ENCODE data around the gene GGT5. TPM values are rescaled to one million over a fixed set of nuclear protein-coding genes. Genes with fewer than 3 reads are reported as not detected.

The GGT5 gene
- total and polyA plus RNA-seq, 4 donors = 6.3 to 35.0 (median 20.2) TPM

DNA sequence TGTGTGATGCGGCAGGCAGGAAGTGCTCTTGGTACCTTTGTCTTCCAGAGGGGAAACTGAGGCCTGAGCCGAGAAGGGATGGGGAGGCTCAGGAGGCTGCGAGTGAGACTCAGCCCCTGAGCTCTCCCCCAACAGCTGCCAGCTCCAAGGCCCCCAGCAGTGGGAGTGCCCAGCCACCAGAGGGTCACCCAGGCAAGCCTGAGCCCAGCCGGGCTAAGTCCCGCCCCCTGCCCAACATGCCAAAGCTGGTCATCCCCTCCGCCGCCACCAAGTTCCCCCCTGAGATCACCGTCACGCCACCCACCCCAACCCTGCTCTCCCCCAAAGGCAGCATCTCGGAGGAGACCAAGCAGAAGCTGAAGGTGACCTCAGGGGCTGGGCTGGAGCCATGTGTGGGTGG, 67.4 kb downstream of the GGT5 start:
- Histone ChIP-seq H3K4me3 (ENCODE audit: low read depth in 1 of 3, low read length in 3 of 3) (no peak overlapping the region), H3K9ac (ENCODE audit: low read depth in 1 of 2, low read length in 2 of 2) (no peak overlapping the region), H3K36me3 (ENCODE audit: control insufficient read depth in 4 of 4, insufficient read depth in 3 of 4, low read depth in 1 of 4, low read length in 3 of 4) (peaks cover 0 to 22% (median 7%) of the 10 kb centered on the region in 4 donors), H3K27me3 (ENCODE audit: control insufficient read depth in 4 of 4, insufficient read depth in 4 of 4, low read length in 3 of 4) (no peaks in the 10 kb centered on the region), H3K9me3 (ENCODE audit: control insufficient read depth in 4 of 4, low read length in 3 of 4) (no peaks in the 10 kb centered on the region), H3K27ac (ENCODE audit: low read depth in 1 of 2, low read length in 2 of 2) (no peak overlapping the region), H3K4me1 (ENCODE audit: control insufficient read depth in 4 of 4, insufficient read depth in 4 of 4, low read length in 3 of 4) (peaks cover 0 to 14% (median 6%) of the 10 kb centered on the region in 4 donors)
- no peak for DNase-seq (ENCODE audit: low spot score)
- WGBS = 96% methylated on average over 10 of the region's 10 CpGs
- TF ChIP-seq, protein P1, sequence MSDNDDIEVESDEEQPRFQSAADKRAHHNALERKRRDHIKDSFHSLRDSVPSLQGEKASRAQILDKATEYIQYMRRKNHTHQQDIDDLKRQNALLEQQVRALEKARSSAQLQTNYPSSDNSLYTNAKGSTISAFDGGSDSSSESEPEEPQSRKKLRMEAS (IDR thresholded peaks at IDR 0.05) = no peak
- TF ChIP-seq HNF4G (IDR thresholded peaks at IDR 0.05) (no peak), YY1 (IDR thresholded peaks at IDR 0.05) (no peak), TAF1 (conservative IDR thresholded peaks at IDR 0.05) (no peak)

DNA sequence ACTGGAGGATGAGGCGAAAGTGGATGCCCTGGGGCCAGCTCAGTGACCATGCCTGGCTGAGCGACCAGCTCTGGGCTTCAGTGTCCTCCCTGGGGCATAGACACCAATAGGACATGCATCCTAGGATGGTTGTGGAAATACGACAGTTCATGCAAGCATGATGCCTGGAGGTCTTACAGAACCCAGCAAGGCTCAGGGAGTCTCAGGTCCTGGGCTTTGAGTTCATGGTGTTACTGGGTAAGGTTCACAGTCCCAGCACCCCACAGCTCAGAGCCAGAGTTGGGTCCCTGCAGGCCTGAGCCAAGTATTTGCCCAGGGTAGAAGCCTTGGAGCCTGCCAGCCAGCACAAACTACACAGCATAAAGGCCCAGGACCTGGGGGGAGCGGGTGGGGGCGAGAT, 67.8 kb downstream of the GGT5 start:
- no peak for DNase-seq (ENCODE audit: low spot score)
- H3K27ac ChIP-seq (ENCODE audit: low read depth in 1 of 2, low read length in 2 of 2) = no peak overlapping the region

More for the DNA sequence above, 67.8 kb downstream of the GGT5 start:
- 94% methylated on average over 5 of the region's 5 CpGs for WGBS
- peaks cover 0 to 26% (median 7%) of the 10 kb centered on the region in 4 donors for H3K36me3 ChIP-seq (ENCODE audit: control insufficient read depth in 4 of 4, insufficient read depth in 3 of 4, low read depth in 1 of 4, low read length in 3 of 4)
- no peak overlapping the region for H3K4me3 ChIP-seq (ENCODE audit: low read depth in 1 of 3, low read length in 3 of 3)
- peaks cover 0 to 14% (median 6%) of the 10 kb centered on the region in 4 donors for H3K4me1 ChIP-seq (ENCODE audit: control insufficient read depth in 4 of 4, insufficient read depth in 4 of 4, low read length in 3 of 4)
- no peak overlapping the region for H3K9ac ChIP-seq (ENCODE audit: low read depth in 1 of 2, low read length in 2 of 2)
- TF ChIP-seq NR2F2 (IDR thresholded peaks at IDR 0.05) (no peak), HNF4G (IDR thresholded peaks at IDR 0.05) (no peak), TAF1 (conservative IDR thresholded peaks at IDR 0.05) (no peak), RXRA (IDR thresholded peaks at IDR 0.05) (no peak), GABPA (IDR thresholded peaks at IDR 0.05 in 1 of 2, conservative IDR thresholded peaks at IDR 0.05 in 1 of 2) (no peak), REST (IDR thresholded peaks at IDR 0.05) (no peak), CTCF (IDR thresholded peaks at IDR 0.05; ENCODE audit: low read depth, low read length, missing input control) (no peak)
- TF ChIP-seq, protein P1 (IDR thresholded peaks at IDR 0.05) = no peak
- no peaks in the 10 kb centered on the region for H3K9me3 ChIP-seq (ENCODE audit: control insufficient read depth in 4 of 4, low read length in 3 of 4)
- no peaks in the 10 kb centered on the region for H3K27me3 ChIP-seq (ENCODE audit: control insufficient read depth in 4 of 4, insufficient read depth in 4 of 4, low read length in 3 of 4)

Data from liver (tissue), 9 donors.